HG02623 (cell line): ENCODE measurements around the gene NAV3.

Experiments
- ATAC-seq: cut with Tn5 transposase; IDR thresholded peaks from one replicate; pipeline ENCODE4 v1.9.1; 2021; ENCODE audit warnings: moderate library complexity; ENCODE audit not compliant: unreplicated experiment

The NAV3 gene

GRCh38 chr12:77830583-77831351 lies at the start of gene NAV3:
TSS of gene NAV3 (plus strand) at chr12:77830894. CDS start at chr12:77831462, 568 bp downstream.
- ATAC-seq = no peak

- no peak for ATAC-seq
Observed at GRCh38 chr12:77782034-77782433, 48.7 kb upstream of the NAV3 start.

GRCh38 chr12:77782766-77783165 lies 47.9 kb upstream of the NAV3 start:
- no peak for ATAC-seq

GRCh38 chr12:77785211-77785610 lies 45.5 kb upstream of the NAV3 start:
- no peak for ATAC-seq

- no peak for ATAC-seq
Observed at GRCh38 chr12:77786675-77787074, 44.0 kb upstream of the NAV3 start.

GRCh38 chr12:77788231-77789168 lies 42.2 kb upstream of the NAV3 start:
- ATAC-seq = no peak

GRCh38 chr12:77795699-77796098 lies 35.0 kb upstream of the NAV3 start:
- ATAC-seq = no peak

- ATAC-seq = no peak
Observed at GRCh38 chr12:77796775-77797174, 33.9 kb upstream of the NAV3 start.

- no peak for ATAC-seq
Observed at GRCh38 chr12:77800501-77800900, 30.2 kb upstream of the NAV3 start.

GRCh38 chr12:77808534-77808933 lies 22.2 kb upstream of the NAV3 start:
- no peak for ATAC-seq

- no peak for ATAC-seq
Observed at GRCh38 chr12:77813558-77813957, 17.1 kb upstream of the NAV3 start.

- ATAC-seq = no peak
Observed at GRCh38 chr12:77814386-77814785, 16.3 kb upstream of the NAV3 start.

- ATAC-seq = peak; percentile 98
Observed at GRCh38 chr12:77816196-77816595, 14.5 kb upstream of the NAV3 start.

- ATAC-seq = no peak
Observed at GRCh38 chr12:77817276-77817675, 13.4 kb upstream of the NAV3 start.

- ATAC-seq = no peak
Observed at GRCh38 chr12:77818351-77818750, 12.3 kb upstream of the NAV3 start.

- no peak for ATAC-seq
Observed at GRCh38 chr12:77821699-77822203, 8.9 kb upstream of the NAV3 start.

GRCh38 chr12:77833329-77833728 lies 2.6 kb downstream of the NAV3 start:
- no peak for ATAC-seq

- ATAC-seq = no peak
Observed at GRCh38 chr12:77834618-77835017, 3.9 kb downstream of the NAV3 start.

GRCh38 chr12:77835969-77836368 lies 5.3 kb downstream of the NAV3 start:
- no peak for ATAC-seq

- ATAC-seq = no peak
Observed at GRCh38 chr12:77837876-77838291, 7.2 kb downstream of the NAV3 start.

GRCh38 chr12:77841521-77841920 lies 10.8 kb downstream of the NAV3 start:
- no peak for ATAC-seq

- ATAC-seq = no peak
Observed at GRCh38 chr12:77842430-77842829, 11.7 kb downstream of the NAV3 start.
